HG03060 (cell line): ENCODE results near the gene SNRPB.

Source experiments
- ATAC-seq: cut with Tn5 transposase; IDR thresholded peaks from one replicate; pipeline ENCODE4 v1.9.1; 2021; ENCODE audit warnings: low read depth, moderate number of reproducible peaks; ENCODE audit not compliant: unreplicated experiment

SNRPB gene

DNA sequence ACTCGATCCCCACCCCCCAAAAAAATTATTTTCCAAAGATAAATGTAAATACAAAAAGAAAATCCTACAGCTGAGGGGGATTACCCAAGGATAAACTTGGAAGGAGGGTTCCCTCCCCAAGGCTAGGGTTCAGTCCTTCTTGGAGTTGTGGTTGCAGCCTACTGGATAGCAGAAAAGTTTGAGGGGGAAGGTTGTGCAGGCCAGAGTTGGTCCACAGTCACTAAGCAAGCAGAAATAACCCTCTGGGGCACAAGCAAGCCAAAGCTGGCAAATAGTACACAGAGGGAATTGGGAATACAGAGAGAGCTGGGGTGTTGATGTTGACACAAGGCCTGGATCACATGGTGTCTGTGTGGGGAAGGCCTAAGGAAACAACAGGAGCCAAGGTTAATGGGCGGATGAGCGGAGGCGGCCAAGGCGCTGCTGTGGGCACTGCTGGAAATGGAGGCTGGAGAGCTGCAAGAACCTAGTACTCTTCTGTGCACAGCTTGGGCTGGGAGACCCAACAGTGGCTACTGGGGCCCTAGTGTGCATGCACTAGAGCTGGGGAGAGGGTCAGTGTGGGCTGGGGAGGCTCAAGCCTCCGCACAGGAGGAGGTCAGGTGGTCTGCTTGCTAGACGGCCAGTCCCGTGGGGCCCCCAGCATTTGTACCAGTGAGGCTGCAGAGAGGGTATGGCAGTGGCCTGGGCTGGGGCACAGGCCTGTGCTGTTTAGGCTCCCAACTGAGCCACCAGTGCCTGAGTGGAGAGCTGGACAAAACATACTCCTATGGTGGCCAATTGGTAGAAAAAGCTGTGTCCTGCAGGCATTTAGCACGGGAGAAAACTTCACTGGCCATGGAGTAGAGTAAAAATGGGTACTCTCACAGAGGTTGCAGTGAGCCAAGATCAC is 5.5 kb upstream of the SNRPB start:
- ATAC-seq: no peak

DNA sequence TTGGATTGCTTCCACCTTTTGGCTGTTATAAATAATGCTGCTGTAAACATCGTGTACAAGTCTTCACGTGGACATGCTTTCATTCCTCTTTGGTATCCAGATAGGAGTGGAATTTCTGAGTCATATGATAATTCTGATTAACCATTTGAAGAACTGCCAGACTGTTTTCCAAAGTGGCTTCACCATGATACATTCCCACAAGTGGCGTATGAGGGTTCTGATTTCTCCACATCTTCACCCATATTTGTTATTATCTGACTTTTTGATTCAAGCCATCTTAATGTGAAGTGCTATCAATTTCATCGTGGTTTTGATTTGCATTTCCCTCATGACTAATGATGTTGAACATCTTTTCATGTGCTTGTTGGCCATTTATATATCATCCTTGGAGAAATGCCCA is 2.9 kb upstream of the SNRPB start:
- no peak for ATAC-seq

DNA sequence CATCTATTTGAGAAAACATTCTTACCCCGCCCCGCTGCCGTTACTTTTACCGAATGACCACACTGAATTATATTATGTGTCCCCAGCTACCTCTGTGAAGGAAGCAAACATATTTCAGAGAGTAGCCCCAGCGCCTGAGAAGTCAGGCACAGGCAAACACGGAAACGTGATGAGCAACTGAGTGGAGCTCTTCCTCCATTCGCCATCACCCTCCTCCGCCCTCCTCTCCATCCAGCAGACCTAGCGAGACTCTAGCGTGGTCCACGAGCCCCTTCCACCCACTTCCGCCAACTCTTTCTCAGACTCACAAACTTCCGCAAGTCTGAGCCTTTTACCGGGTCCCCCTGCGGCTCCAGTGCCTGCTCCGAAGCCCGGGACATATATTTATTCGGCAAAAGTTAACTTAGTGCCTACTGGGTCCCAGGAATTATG is 582 bp downstream of the SNRPB start:
- no peak for ATAC-seq

DNA sequence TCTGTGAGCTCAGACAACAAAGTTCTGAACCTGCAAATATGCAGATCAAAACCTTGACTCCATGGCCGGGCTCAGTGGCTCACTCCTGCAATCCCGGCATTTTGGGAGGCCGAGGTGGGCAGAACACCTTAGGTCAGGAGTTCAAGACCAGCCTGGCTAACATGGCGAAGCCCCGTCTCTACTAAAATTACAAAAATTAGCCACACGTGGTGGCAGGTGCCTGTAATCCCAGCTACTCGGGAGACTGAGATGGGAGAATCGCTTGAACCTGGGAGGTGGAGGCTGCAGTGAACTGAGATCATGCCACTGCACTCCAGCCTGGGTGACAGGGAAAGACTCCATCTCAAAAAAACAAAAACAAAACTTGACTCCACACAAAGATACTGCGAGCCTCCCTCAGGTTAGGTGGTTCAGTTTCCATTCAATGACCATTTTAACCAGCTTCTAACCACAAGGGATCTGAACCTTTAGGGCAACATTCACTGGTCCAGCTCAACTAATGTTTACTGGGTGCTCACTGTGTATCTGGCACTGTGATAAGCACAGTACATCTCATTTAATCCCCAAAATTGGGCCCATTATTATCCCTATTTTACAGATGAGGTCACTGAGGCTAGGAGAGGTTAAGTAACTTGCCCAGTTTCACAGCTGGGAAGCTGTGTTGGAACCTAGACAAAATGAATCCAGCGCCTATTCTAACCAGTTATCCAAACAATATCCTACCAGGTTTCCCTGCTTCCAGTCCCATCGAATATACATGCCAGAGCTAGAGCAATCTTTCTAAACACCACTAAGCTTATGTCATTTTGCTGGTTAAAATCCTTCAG is 1.8 kb downstream of the SNRPB start:
- no peak for ATAC-seq

DNA sequence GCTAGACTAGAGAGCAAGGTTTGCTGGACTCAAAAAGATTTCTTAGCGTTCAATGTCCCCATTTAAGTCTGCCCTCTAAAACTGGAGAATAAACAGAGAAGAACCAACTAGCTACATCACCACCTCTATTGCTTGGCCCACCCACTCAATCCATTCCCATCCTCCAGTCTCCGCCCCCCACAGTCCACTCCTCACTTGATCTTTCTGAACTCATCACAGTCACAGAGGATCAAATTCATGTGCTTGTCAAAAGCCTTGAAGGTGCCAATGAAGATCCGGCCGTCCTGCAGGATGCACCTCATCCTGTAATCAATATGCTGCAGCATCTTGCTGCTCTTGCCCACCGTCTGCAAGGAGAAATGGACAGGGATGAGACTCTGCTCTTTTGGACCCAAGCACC is 3.2 kb downstream of the SNRPB start:
- ATAC-seq: no peak

DNA sequence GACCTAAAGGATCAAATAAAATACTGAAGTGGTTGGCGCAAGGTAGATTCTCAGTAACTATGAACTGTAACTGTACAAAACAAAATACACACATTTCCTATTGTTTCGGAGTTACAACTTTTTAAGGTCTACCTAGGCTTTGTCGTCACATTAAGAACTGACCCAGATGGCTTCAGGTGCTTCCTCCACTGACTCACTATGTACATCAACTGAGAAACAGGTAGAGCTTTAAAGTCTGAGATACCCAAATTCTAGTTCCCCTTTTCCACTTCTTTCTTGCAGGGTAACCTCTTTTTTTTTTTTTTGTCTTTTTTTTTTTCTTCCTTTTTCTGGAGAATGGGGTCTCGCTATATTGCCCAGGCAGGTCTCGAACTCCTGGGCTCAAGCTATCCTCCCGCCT is 5.5 kb downstream of the SNRPB start:
- no peak for ATAC-seq

DNA sequence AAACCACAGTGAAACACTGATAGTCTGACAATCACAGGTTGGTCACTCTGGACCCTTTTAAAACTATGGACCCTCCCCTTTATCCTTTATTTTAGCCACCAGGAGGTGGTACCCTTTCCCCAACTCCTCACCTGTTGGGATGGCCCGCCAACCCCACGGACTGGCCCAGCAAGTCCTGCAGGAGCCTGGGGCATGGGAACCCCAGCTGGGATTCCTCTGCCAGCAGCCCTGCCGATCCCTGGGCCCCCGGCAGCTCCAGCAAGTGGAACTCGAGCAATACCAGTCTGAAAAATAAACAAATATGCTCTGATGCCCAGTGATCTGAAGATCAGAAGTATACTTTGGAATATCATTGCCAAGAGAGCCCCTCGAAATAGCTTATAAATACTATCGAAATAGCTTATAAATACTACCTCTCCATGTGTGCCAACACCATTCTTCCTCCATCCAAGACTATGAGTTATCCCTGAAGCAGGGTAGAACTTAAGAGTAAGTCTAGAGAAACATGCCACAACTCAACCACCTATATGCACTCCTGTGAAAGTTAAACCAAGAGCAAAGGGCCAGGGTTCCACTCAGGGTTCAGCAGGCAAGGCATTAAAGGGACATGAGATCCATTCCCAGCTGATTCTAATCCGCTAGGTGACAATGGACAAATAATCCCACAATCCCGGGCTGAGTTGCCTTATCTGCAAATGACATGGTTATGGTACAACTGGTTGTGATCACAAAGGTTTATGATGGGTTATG is 6.8 kb downstream of the SNRPB start:
- ATAC-seq: no peak

DNA sequence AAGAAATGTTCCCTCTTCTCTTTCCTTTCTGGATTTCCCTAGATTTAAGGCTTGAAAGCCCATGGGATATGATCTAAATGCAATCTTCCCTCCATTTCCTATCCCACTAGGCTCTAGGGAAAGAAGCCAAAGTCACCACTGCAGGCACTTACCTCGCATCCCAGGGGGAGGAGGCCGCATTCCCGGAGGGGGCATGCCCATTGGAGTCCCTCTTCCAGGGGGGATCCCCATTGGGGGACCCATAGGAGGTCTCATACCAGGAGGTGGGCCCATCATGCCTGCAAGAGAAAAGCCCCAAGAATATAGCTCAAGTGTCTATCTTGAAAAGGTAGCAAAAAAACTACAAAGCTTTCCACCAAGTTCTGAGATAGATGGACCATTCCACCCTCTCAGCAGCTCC is 8.1 kb downstream of the SNRPB start:
- no peak for ATAC-seq

DNA sequence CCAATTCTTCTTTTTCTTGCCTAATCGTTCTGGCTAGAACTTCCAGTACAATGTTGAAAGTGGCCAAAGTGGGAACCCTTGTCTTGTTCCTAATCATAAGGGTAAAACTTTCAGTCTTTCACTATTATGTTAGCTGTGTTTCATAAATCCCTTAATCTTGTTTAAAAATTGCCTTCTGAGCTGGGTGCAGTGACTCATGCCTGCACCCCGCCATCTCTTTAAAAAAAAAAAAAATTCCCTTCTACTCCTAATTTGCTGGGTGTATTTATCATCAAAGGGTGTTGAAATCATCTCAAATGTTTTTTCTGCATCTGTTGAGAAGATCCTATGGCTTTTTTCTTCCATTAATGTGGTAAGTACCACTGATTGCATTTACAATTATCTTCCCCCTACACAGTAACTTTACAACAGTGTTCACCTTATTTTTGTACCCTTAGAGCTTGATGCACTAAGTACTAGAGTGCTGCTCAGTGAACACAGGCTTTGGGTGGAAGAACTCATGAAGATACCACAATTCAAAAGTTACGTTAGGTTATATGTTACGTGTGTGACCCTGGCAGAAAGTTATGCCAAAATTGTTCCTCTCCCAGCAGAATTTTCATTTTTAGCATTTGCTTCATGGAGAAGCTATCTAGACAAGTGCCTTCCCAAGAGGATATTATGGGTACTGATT is 9.7 kb downstream of the SNRPB start:
- ATAC-seq: no peak

DNA sequence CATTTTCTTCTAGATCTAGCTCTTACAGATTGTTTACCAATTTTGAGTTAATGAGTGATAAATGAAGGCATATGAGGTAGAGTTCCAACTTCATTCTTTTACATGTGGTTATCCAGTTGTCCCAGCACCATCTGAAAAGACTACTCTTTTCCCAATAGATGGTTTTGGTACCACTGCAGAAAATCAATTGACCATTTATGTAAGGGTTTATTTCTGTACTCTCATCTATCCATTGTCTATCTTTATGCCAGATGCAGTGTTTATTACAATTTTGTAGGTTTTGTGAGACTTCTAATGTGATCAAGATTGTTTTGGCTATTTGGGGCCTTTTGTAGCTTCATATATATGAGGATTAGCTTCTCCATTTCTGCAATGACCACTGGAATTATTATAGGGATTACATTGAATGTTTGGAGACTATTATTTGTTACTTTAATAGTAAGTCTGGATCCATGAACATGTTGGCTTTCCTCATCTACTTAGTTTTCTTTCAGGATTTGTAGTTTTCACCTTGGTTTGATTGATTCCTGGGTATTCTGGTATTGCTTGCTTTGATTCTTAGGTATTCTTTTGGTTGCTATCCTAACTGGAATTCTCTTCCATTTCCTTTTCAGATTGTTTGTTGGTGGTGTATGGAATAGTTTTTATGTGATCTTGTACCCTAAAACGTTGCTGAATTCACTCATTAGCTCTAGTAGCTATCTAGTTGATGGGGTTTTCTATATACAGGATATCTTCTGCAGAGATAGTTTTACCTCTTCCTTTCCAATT is 10.4 kb downstream of the SNRPB start:
- no peak for ATAC-seq

DNA sequence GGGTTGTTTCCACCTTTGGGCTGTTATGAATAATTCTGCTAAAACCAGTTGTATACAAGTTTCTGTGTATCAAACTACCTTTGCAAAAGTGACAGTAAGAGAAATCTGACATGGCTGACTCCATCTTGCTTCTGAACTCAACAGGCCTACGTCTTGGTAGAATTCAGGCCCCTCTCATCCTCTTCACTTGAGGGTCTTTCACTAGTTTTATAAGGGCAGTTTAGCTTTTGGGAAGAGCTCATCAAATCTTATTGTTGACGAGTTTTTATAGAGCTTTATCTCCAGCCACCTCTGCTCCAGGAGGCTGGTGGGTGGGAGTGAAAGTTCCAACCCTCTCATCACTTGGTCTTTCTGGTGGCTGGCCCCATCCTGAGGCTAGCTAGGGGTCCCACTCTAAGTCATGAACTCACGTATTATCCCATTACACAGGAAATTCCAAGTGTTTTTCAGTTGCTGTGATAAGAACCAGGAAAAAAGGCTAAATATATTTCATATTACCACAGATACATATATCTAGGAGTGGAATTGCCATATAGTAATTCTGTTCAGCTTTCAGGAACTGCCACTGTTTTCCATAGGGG is 11.6 kb downstream of the SNRPB start:
- ATAC-seq: no peak

DNA sequence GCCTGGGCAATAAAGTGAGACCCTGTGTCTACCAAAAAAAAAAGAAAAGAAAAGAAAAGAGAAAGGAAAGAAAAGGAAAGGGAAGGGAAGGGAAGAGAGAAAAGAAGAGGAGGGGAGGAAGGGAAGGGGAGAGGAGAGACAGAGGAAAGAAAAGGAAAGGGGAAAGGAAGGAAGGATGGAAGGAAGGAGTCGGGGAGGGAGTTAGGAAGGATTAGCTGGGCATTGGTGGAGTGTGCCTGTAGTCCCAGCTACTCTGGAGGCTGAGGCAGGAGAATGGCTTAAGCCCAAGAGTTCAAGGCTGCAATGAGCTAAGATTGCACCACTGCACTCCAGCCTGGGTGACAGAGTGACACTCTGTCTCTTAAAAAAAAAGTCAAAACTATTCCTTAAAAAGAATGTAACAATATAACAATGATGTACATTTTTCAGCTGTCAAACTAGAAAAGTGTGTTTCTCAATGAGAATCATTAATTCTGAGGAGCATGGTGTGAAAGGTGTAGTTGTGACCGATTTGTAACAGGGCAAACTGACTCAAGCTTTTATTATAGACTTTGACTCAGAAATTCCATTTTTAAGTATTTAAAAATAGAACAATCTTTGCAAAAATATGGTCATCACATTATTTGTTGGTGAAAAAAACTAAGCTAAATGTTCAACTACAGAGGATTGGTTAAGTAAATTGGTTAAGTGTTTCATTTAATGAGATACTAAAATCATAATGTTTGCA is 14.7 kb downstream of the SNRPB start:
- ATAC-seq: no peak

DNA sequence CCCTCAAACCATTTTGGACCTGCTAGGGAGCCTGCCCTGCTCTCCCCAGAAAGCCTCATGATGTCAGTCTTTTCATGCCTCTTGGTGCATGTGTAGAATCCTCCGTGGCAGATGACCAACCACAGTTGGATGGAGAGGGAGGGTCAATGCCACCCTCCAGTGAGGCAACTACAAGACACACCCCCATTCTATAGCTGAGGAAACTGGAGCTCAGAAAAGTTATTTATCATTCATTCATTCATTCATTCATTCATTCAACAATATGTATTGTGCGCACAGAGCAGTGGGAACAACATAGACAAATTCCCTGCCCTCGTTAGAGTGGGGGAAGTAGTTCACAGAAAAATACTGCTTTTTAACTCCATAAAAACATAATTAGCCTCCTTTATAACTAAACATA is 16.8 kb downstream of the SNRPB start:
- ATAC-seq: no peak

DNA sequence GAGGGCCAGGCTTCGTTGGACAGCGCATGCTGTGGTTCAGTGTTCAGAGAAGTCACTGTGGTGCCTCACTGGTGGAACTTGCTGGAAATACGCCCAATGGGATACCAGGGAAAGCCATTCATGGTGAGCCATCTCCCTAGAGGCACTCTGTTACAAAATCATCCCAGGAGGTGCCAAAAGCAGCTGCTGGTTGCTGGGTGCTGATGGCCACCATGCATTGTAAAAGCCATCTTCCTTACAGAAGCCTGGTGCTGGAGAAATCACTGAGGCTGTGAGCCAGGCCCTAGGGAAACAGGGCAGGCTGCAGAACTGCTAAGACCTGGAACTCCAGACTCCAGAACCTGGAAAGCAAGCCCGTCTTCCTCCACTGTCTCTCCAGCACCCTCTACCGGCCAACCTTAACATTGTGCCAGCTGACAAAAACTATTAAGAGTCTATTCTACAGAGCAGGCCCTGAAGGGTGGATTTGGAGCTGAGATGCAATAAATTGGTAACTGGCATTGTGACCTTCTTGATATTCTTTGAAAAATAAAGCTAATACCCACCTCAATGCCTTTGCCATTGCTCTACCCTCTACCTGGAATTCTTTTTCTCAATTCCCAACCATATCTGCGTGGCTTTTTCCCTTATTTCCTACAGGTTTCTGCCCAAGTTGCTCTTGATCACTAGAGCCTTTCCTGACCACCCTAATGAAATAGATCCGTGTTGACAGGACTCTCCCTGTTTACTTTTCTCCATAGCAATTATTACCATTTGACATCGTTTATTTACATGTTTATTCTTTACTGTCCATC is 18.5 kb downstream of the SNRPB start:
- ATAC-seq: no peak

DNA sequence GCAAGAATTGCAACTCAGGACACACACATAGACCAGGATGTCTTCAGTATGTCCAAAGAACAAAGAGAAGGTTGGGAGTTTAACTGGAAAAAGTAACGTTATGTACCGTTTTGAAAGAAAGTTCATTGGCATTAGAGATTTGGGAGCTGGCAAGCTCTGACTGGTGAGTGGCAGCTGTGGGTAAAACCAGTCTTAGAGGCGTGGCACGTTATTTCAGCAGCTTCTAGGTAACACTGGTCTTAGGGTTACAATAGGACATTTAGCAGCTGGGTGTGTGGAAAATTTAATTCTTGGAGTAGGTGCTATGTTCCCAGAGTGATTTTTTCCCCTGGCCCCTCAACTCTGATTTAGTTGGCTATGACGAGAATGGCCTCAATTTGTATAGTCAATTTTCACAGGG is 19.2 kb downstream of the SNRPB start:
- ATAC-seq: no peak

DNA sequence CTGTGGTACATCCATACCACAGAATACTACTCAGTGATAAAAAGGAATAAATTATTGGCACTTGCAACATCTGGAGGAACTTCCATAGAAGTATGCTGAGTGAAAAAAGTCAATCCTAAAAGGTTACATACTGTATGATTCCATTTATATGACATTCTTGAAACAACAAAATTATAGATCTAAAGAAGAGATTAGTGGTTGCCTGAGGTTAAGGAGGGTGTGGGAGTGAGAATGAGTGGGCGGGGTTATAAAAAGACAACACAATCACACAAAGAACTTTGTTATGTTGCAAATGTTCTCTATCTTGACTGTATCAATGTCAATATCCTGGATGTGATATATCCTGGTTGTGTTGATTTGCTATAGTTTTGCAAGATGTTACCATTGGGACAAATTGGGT is 21.2 kb downstream of the SNRPB start:
- ATAC-seq: no peak

DNA sequence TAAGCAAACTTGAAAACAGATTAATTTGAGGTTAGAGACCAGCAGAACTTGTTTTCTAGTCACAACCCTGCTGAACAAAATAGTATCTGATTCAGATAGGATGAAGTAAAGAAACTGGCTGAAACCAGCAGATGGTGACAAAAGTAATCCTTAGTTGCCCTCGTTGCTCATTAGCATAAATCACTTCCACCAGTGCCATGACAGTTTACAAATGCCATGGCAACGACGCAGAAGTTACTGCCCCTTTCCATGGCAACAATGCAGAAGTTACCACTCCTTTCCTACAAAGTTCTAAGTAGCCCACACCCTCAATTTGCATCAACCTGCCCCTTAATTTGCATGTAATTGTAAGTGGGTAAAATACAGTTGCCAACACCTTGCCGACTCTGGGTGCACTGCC is 23.7 kb downstream of the SNRPB start:
- ATAC-seq: no peak

DNA sequence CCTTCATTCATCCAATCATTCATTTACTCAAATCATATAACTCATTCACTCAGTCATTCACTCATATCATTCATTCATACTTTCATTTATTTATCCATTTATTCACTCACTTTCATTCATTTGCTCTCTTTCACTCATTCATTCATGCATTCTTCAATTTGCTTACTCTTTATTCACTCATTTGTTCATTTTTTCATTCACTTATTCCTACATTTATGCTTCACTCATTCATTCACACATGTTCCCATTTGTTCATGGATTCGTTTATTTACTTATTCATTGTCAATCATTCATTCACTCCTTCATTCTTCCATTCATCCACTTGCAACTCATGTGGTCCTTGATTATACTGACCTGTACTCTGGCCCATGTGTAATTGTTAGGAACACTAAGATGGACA is 39.4 kb downstream of the SNRPB start:
- ATAC-seq: no peak
